T-helper 1 cell treated with Interleukin-12 subunit alpha and Interleukin-12 subunit beta and Interleukin-4 antibody, amounts not matched to agents 30 μg/mL and 1 μg/mL, for 36 hours (primary cell): ENCODE data around the gene BAK1.
"Not testable (repeated sequence)": the region's sequence is repeated elsewhere in the genome, so short reads cannot be mapped to it uniquely, and the experiment has no call there.

Experiments used
- H3K27ac Mint-ChIP-seq: one replicate; pipeline ENCODE4 v1.8.0; 2021; ENCODE audit warnings: mild to moderate bottlenecking, mixed read lengths
- H3K27me3 Mint-ChIP-seq: one replicate; pipeline ENCODE4 v1.8.0; 2021; ENCODE audit warnings: low read depth, mixed read lengths
- H3K36me3 Mint-ChIP-seq: one replicate; pipeline ENCODE4 v1.8.0; 2021; ENCODE audit warnings: low read depth, mixed read lengths
- H3K4me1 Mint-ChIP-seq: one replicate; pipeline ENCODE4 v1.8.0; 2021; ENCODE audit warnings: low read depth, mixed read lengths
- H3K4me3 Mint-ChIP-seq: one replicate; pipeline ENCODE4 v1.8.0; 2021; ENCODE audit warnings: mild to moderate bottlenecking, moderate library complexity, mixed read lengths
- H3K9me3 Mint-ChIP-seq: one replicate; pipeline ENCODE4 v1.8.0; 2021; ENCODE audit warnings: mixed read lengths

BAK1 gene

GRCh38 chr6:33597551-33598322 is 17.7 kb upstream of the BAK1 start:
- Mint-ChIP-seq H3K27ac (no peak overlapping the region), H3K4me1 (peaks cover 12% of the 10 kb centered on the region), H3K36me3 (no peaks in the 10 kb centered on the region), H3K4me3 (no peak overlapping the region), H3K27me3 (peaks cover 11% of the 10 kb centered on the region), H3K9me3 (no peaks in the 10 kb centered on the region)

DNA sequence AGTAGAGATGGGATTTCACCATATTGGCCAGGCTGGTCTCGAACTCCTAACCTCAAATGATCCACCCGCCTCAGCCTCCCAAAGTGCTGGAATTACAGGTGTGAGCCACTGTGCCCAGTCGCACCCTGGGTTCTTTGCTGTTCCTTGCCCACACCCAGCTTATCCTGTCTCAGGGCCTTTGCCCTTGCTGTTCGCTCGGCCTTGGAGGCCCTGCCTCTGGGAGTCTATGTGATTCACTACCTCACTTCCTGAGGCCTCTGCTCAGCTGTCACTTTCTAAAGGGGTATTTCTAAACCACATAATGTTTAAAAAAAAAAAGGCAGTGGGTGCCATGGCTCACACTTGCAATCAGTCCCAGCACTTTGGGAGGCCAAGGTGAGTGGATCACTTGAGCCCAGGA is 16.8 kb upstream of the BAK1 start:
- not testable (repeated sequence) for H3K27me3 Mint-ChIP-seq, H3K9me3 Mint-ChIP-seq, H3K4me3 Mint-ChIP-seq, H3K36me3 Mint-ChIP-seq
- peak overlapping the region; percentile 15 for H3K27ac Mint-ChIP-seq
- H3K4me1 Mint-ChIP-seq: peaks cover 19% of the 10 kb centered on the region

GRCh38 chr6:33595001-33595846 is 15.1 kb upstream of the BAK1 start:
- Mint-ChIP-seq H3K36me3 (no peaks in the 10 kb centered on the region), H3K9me3 (no peaks in the 10 kb centered on the region), H3K4me3 (no peak overlapping the region), H3K27ac (no peak overlapping the region), H3K27me3 (peaks cover 8% of the 10 kb centered on the region), H3K4me1 (peaks cover 19% of the 10 kb centered on the region)

- H3K27me3 Mint-ChIP-seq: peaks cover 8% of the 10 kb centered on the region
- no peaks in the 10 kb centered on the region for H3K9me3 Mint-ChIP-seq
- H3K4me3 Mint-ChIP-seq: peak overlapping the region; percentile 79
- H3K36me3 Mint-ChIP-seq: no peaks in the 10 kb centered on the region
- no peak overlapping the region for H3K27ac Mint-ChIP-seq
- peaks cover 19% of the 10 kb centered on the region for H3K4me1 Mint-ChIP-seq
Measured at GRCh38 chr6:33593414-33593727, 13.3 kb upstream of the BAK1 start.

DNA sequence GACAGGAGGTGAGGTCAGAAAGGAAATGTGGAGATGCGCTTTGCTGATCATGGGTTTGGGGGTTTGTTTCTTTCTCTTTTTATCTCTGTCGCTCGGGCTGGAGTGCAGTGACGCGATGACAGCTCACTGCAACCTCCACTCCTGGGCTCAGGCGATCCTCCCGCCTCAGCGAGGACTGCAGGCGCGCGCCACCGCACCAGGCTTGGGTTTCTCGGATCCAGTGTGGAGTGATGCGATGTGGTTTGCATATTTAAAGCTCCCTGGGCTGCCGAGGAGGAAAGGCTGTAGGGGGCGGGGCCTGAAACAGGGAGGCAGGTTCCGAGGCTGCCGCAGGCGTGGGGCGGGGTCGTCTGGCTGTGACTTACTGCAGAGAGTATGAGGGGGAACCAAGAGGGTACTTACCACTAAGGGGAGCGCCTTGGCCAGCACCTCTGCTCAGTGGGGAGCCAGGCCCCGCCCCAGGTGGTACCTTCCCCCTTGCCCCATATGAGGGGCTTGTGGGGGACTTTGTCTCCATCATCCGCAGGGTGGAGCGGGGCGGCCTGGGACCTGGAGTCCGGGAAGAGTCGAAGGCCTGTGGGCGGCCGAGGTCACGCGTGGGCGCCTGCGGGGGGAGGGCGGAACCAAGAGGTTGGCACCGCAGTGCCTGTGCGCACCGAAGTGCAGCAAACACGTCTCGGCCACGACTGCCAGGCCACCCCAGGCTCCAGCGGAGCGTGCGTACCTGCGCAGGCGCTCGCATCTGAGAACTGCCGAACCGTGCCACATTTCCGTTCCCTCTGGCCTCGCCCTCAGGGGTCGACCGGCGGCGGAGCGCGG is 12.7 kb upstream of the BAK1 start:
- Mint-ChIP-seq H3K36me3 (no peaks in the 10 kb centered on the region), H3K4me1 (peaks cover 19% of the 10 kb centered on the region), H3K27ac (peak overlapping the region; percentile 43), H3K4me3 (peak overlapping the region; percentile 79), H3K9me3 (no peaks in the 10 kb centered on the region), H3K27me3 (peaks cover 8% of the 10 kb centered on the region)

GRCh38 chr6:33592280-33592594 is 12.2 kb upstream of the BAK1 start:
- Mint-ChIP-seq H3K27ac (no peak overlapping the region), H3K4me1 (peaks cover 19% of the 10 kb centered on the region), H3K4me3 (peak overlapping the region; percentile 79), H3K27me3 (peaks cover 8% of the 10 kb centered on the region), H3K9me3 (no peaks in the 10 kb centered on the region), H3K36me3 (no peaks in the 10 kb centered on the region)

GRCh38 chr6:33591424-33592032 is 11.5 kb upstream of the BAK1 start:
- Mint-ChIP-seq H3K27me3 (peaks cover 8% of the 10 kb centered on the region), H3K36me3 (no peaks in the 10 kb centered on the region), H3K4me1 (peaks cover 17% of the 10 kb centered on the region), H3K9me3 (no peaks in the 10 kb centered on the region), H3K4me3 (no peak overlapping the region), H3K27ac (peak overlapping the region; percentile 22)

- Mint-ChIP-seq H3K27ac (peak overlapping the region; percentile 31), H3K4me3 (no peak overlapping the region), H3K4me1 (peaks cover 22% of the 10 kb centered on the region), H3K27me3 (peaks cover 8% of the 10 kb centered on the region), H3K9me3 (no peaks in the 10 kb centered on the region), H3K36me3 (no peaks in the 10 kb centered on the region)
Measured at GRCh38 chr6:33590531-33591198, 10.6 kb upstream of the BAK1 start.

DNA sequence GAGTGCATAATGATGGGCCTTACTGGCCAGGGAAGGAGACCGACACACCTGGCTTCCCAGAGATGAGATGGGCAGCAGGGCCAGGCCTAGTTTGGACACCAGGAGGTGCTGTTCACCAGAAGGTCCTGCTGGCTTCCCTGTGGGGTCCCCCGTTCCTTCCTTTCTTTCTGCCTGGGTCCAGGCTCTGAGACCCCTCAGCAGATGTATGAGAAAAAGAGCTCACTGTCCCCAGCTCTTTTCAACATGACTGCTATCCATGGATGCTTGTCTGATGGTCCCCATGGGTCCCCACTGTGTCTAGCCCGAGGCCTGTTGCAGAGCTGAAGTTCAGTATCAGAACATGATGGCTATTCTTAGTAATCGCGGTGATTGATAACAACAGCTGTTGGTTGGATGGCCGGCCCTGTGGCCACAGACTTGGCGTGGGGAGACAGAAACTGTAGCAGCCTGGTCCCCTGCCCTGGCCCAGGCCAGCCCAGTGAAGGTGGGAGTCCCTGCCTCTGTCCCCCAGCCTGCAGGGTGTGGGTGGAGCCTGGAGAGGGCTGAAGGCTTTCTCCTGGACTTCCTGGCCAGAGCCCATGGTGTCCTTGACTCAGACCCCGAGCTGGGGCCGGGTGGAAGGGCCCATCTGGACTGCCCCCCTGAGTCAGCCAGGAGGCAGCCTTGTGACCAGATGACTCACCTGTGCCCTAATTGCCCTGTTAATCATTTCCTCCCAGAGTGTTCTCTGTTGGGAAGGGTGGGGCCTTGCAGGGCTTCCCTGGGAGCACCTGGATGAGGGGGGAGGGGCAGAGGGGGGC is 9.9 kb upstream of the BAK1 start:
- Mint-ChIP-seq H3K27me3 (peaks cover 8% of the 10 kb centered on the region), H3K4me1 (peaks cover 25% of the 10 kb centered on the region), H3K27ac (no peak overlapping the region), H3K4me3 (no peak overlapping the region), H3K9me3 (no peaks in the 10 kb centered on the region), H3K36me3 (no peaks in the 10 kb centered on the region)

DNA sequence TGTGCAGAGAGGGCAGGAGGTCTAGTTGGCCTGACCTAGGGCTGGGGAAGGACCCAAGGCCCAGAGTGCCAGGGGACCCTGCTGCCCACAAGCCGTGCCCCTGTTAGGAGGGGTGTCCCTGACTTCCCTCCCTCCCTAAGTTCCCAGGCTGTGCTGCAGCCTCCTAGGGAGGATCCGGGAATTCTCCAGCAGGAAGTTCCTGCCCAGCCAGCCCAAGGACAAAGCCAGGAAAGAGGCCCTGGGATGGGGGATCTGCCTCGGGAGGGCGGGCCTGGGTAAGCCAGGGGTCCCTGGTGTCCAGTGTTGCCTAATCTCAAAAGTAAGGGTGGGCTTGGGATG is 9.3 kb upstream of the BAK1 start:
- peaks cover 8% of the 10 kb centered on the region for H3K27me3 Mint-ChIP-seq
- H3K4me3 Mint-ChIP-seq: no peak overlapping the region
- no peaks in the 10 kb centered on the region for H3K9me3 Mint-ChIP-seq
- no peak overlapping the region for H3K27ac Mint-ChIP-seq
- peaks cover 25% of the 10 kb centered on the region for H3K4me1 Mint-ChIP-seq
- H3K36me3 Mint-ChIP-seq: no peaks in the 10 kb centered on the region

DNA sequence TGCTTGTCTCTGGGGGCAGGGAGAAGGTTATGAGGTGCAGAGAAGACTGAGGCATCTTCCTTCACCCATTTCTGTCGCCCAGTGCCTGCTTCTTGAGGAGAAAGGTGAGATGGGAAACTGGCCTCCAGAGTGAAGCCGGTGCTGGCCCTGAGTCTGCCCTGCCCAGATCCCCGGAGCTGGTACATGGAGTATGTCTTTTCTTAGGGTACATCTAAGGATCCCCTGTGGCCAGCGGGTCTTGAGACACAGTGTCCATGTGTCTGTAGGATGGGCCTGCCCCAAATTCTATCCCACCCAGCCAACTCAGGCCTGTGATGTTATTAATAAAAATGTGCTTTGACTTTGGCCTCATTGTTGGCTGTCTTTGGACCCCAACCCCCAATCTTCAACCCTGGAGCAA is 8.8 kb upstream of the BAK1 start:
- no peak overlapping the region for H3K4me3 Mint-ChIP-seq
- H3K27ac Mint-ChIP-seq: no peak overlapping the region
- no peaks in the 10 kb centered on the region for H3K9me3 Mint-ChIP-seq
- H3K27me3 Mint-ChIP-seq: peaks cover 8% of the 10 kb centered on the region
- no peaks in the 10 kb centered on the region for H3K36me3 Mint-ChIP-seq
- peaks cover 25% of the 10 kb centered on the region for H3K4me1 Mint-ChIP-seq

DNA sequence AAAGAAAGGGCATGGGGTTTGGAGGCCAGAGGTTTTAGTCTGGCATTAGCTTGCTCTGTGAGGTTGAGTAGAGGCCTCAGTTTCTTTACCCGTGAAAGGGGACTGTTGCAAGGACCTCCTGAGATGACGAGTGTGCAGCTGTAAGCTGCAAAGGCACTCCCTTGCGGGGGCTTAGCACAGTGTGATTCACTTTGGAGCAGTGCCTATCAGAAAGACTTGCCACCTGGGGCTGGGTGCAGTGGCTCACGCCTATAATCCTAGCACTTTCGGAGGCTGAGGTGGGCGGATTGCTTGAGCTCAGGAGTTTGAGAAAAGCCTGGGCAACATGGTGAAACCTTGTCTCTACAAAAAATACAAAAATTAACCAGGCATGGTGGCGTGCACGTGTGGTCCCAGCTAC is 7.5 kb upstream of the BAK1 start:
- H3K27me3 Mint-ChIP-seq: peaks cover 4% of the 10 kb centered on the region
- no peaks in the 10 kb centered on the region for H3K9me3 Mint-ChIP-seq
- no peaks in the 10 kb centered on the region for H3K36me3 Mint-ChIP-seq
- no peak overlapping the region for H3K27ac Mint-ChIP-seq
- H3K4me3 Mint-ChIP-seq: no peak overlapping the region
- H3K4me1 Mint-ChIP-seq: peaks cover 17% of the 10 kb centered on the region

DNA sequence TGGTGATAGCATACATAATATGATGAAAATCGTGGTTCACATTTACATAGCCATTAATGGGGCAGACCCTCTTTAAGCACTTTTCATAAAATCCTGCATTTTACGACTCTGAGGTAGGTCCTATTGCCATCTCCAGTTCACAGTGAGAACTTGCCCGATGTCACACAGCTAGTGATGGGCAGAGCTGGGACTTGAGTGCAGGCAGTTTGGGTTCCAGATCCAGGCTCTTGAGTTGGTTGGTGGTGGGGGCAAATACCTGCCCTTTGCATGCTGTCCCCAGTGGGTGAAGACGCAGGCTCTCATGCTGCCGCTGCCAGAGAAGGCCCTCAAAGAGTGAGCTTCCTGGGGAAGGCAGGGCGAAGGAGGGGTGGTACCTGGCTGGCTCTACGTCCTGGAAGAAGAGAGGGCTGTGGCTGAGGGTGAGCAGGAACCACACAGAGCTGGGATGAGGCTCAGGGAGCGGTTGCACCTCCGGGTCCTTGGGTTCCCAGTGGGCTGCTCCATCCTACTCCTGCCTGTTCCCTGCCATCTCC is 6.1 kb upstream of the BAK1 start:
- peaks cover 12% of the 10 kb centered on the region for H3K4me1 Mint-ChIP-seq
- H3K36me3 Mint-ChIP-seq: no peaks in the 10 kb centered on the region
- peak overlapping the region; percentile 92 for H3K27ac Mint-ChIP-seq
- no peaks in the 10 kb centered on the region for H3K9me3 Mint-ChIP-seq
- H3K4me3 Mint-ChIP-seq: no peak overlapping the region
- no peaks in the 10 kb centered on the region for H3K27me3 Mint-ChIP-seq
